ENCODE data around the gene EVX1.

DNA sequence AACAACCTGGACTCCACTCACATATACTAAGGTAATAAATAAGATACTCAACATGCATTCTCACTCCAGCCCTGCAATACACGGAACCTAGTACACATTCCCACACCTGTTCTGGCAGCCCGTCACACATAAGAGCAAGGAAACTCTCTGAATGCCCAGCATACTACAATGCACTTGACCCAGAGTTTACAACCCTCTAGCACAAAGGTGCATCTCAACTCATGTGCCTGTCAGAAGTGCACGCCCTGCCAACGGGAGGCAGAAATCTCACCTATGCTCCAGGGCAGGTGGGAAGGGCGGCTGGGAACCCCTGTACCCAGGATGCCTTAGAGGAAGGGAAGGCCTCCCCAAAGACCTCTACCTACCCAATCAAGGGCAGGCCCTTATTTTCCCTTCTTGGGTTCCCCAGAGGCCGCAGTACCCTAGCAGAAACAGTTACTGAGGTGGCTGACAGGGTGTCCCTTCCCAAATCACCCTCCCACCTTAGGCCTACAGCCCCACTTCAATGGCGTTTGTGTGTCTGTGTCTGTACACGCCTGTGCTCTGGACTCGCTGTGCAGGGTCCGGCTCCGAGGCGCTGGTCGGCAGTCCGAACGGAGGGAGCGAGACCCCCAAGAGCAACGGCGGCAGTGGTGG is 2.0 kb downstream of the EVX1 start:
- TF ChIP-seq, protein P1, sequence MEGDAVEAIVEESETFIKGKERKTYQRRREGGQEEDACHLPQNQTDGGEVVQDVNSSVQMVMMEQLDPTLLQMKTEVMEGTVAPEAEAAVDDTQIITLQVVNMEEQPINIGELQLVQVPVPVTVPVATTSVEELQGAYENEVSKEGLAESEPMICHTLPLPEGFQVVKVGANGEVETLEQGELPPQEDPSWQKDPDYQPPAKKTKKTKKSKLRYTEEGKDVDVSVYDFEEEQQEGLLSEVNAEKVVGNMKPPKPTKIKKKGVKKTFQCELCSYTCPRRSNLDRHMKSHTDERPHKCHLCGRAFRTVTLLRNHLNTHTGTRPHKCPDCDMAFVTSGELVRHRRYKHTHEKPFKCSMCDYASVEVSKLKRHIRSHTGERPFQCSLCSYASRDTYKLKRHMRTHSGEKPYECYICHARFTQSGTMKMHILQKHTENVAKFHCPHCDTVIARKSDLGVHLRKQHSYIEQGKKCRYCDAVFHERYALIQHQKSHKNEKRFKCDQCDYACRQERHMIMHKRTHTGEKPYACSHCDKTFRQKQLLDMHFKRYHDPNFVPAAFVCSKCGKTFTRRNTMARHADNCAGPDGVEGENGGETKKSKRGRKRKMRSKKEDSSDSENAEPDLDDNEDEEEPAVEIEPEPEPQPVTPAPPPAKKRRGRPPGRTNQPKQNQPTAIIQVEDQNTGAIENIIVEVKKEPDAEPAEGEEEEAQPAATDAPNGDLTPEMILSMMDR (IDR thresholded peaks at IDR 0.05), result no peak
- TF ChIP-seq POLR2A (IDR thresholded peaks at IDR 0.05), result no peak
